Lung (tissue), 12 donors: ENCODE measurements around the gene LCE1E. TPM values are rescaled to one million over a fixed set of nuclear protein-coding genes. Genes with fewer than 3 reads are reported as not detected.

Source experiments
- ATAC-seq: fragments of 200-7000 bp; cut with Tn5 transposase; one replicate; pipeline ENCODE4 v1.9.1; 2020; ENCODE audit warnings: moderate number of reproducible peaks; ENCODE audit not compliant: insufficient read depth, low FRiP score
- DNase-seq, 3 donors: peaks; one replicate each; pipeline ENCODE4 v3.0.0-alpha.2; 2013 to 2017
- H3K27ac ChIP-seq, 2 donors: one replicate each; pipeline ENCODE4 v1.5.1; 2013; ENCODE audit warnings: mild to moderate bottlenecking in 2 of 2, moderate library complexity in 2 of 2, control low read depth in 1 of 2, inconsistent platforms in 1 of 2, low read depth in 1 of 2, low read length in 1 of 2
- H3K27me3 ChIP-seq, 3 donors: one replicate each; pipeline ENCODE4 v1.5.1; 2013; ENCODE audit warnings: low read length in 2 of 3; ENCODE audit not compliant: control insufficient read depth in 3 of 3, insufficient read depth in 3 of 3
- H3K36me3 ChIP-seq, 4 donors: one replicate each; pipeline ENCODE4 v1.5.1; 2013; ENCODE audit warnings: low read length in 4 of 4, mild to moderate bottlenecking in 1 of 4, moderate library complexity in 1 of 4; ENCODE audit not compliant: control insufficient read depth in 4 of 4, insufficient read depth in 4 of 4
- H3K4me1 ChIP-seq, 5 donors: one replicate each; pipeline ENCODE4 v1.5.1; 2013; ENCODE audit warnings: low read length in 5 of 5, mild to moderate bottlenecking in 2 of 5, moderate library complexity in 1 of 5; ENCODE audit not compliant: control insufficient read depth in 5 of 5, insufficient read depth in 5 of 5
- H3K4me3 ChIP-seq: one replicate; pipeline ENCODE4 v1.5.1; 2013; ENCODE audit warnings: mild to moderate bottlenecking, control low read depth, moderate library complexity
- H3K9ac ChIP-seq, 2 donors: one replicate each; pipeline ENCODE4 v1.5.1; 2013; ENCODE audit warnings: low read length in 2 of 2, control low read depth in 1 of 2; ENCODE audit not compliant: insufficient read depth in 1 of 2
- H3K9me3 ChIP-seq, 4 donors: one replicate each; pipeline ENCODE4 v1.5.1; 2013; ENCODE audit warnings: low read length in 3 of 4, mild to moderate bottlenecking in 1 of 4, moderate library complexity in 1 of 4; ENCODE audit not compliant: control insufficient read depth in 4 of 4, insufficient read depth in 3 of 4
- CTCF ChIP-seq: IDR thresholded peaks from 2 replicates; pipeline ENCODE4 v1.5.1; 2012; ENCODE audit warnings: mild to moderate bottlenecking; ENCODE audit errors: control extremely low read depth, extremely low read depth
- whole genome bisulfite sequencing, 2 donors: extraction: QIAGEN DNeasy Blood & Tissue Kit; methylation state at CpG; one replicate each; pipeline ENCODE4 v1.1.7; 2013; 5-methylcytosine and 5-hydroxymethylcytosine counted together
- polyA plus RNA-seq, 2 donors: library from polyadenylated mRNA; stranded (reverse); fragments of 200-250 nt; gene quantifications; one replicate each; pipeline ENCODE4 v1.2.1, GENCODE V29; 2013
- total RNA-seq, 2 donors: library from RNA; depleted of rRNA in 1 of 2; stranded (reverse); fragments of >200 nt in 1 of 2; gene quantifications; one replicate each; pipeline ENCODE4 v1.2.1, GENCODE V29; 2014 to 2021
- donor health status: control.
- donor health status: control.
- donor health status: Bipolar disorder and iron deficiency.
- donor health status: healthy.
- donor health status: DM: yes; HTN: yes; CAD: no.

LCE1E gene
- total and polyA plus RNA-seq, 4 donors = not detected

GRCh38 chr1:152770411-152770810 is 15.6 kb upstream of the LCE1E start:
- Histone ChIP-seq H3K27me3 (no peaks in the 10 kb centered on the region), H3K36me3 (no peaks in the 10 kb centered on the region), H3K9ac (no peak overlapping the region), H3K27ac (no peak overlapping the region), H3K4me1 (no peaks in the 10 kb centered on the region), H3K4me3 (no peak overlapping the region), H3K9me3 (peaks cover 0 to 4% (median 0%) of the 10 kb centered on the region in 4 donors)
- no peak for TF ChIP-seq CTCF
- ATAC-seq (no peak), DNase-seq (no peak)
- 79 to 86% methylated on average over 1 of the region's 1 CpG for WGBS, 2 donors

- Histone ChIP-seq H3K36me3 (no peaks in the 10 kb centered on the region), H3K27me3 (no peaks in the 10 kb centered on the region), H3K27ac (no peak within 1 kb of the TSS), H3K4me3 (no peak within 1 kb of the TSS), H3K9ac (no peak within 1 kb of the TSS), H3K9me3 (no peaks in the 10 kb centered on the region), H3K4me1 (no peaks in the 10 kb centered on the region)
- ATAC-seq (no peak), DNase-seq (no peak)
- no peak for TF ChIP-seq CTCF
- WGBS, 2 donors = 70 to 79% methylated on average over 6 of the region's 6 CpGs
Measured at GRCh38 chr1:152774875-152775274, 11.2 kb upstream of the LCE1E start, which contains the start of gene LCE1F. Gene LCE1F (plus strand): TSS chr1:152775140. CDS start chr1:152776372, 1,232 bp downstream.

GRCh38 chr1:152776361-152776760 is 9.7 kb upstream of the LCE1E start:
- Histone ChIP-seq H3K27me3 (no peaks in the 10 kb centered on the region), H3K4me1 (no peaks in the 10 kb centered on the region), H3K9me3 (no peaks in the 10 kb centered on the region), H3K36me3 (no peaks in the 10 kb centered on the region), H3K27ac (no peak overlapping the region), H3K4me3 (no peak overlapping the region), H3K9ac (no peak overlapping the region)
- WGBS, 2 donors = 74 to 80% methylated on average over 11 of the region's 11 CpGs
- DNase-seq (no peak), ATAC-seq (no peak)
- no peak for TF ChIP-seq CTCF

GRCh38 chr1:152777510-152778137 is 8.4 kb upstream of the LCE1E start:
- Histone ChIP-seq H3K36me3 (no peaks in the 10 kb centered on the region), H3K27ac (no peak overlapping the region)

More at GRCh38 chr1:152777510-152778137, 8.4 kb upstream of the LCE1E start:
- DNase-seq (no peak), ATAC-seq (no peak)
- Histone ChIP-seq H3K9ac (no peak overlapping the region), H3K9me3 (no peaks in the 10 kb centered on the region), H3K4me1 (no peaks in the 10 kb centered on the region), H3K27me3 (no peaks in the 10 kb centered on the region), H3K4me3 (no peak overlapping the region)
- TF ChIP-seq CTCF = no peak
- 57 to 58% methylated on average over 4 of the region's 4 CpGs for WGBS, 2 donors
